H1 (cell line): ENCODE results near the gene LIMA1. TPM values are rescaled to one million over a fixed set of nuclear protein-coding genes. Genes with fewer than 3 reads are reported as not detected.

Experiments
- CTCF ChIA-PET: fragments of 300-600 bp; sonication (Branson Sonifier 250); formaldehyde crosslinking; loops from one replicate; lab custom pipeline; 2021; ENCODE audit not compliant: partially characterized antibody; lab: Charles Lee
- POLR2A ChIA-PET: fragments of 300-600 bp; sonication (Branson Sonifier 250); formaldehyde crosslinking; loops from one replicate; lab custom pipeline; 2021; ENCODE audit warnings: inconsistent platforms; ENCODE audit not compliant: partially characterized antibody; lab: Charles Lee
- DNase-seq, 2 experiments: peaks; one replicate each; pipeline versions ENCODE4 v3.0.0 to v3.0.0-alpha.2; 2010 to 2022; ENCODE audit warnings: low spot score in 2 of 2, low read depth in 1 of 2, mixed read lengths in 1 of 2
- FAIRE-seq: peaks from 2 replicates; lab custom pipeline; 2011; peaks lifted over from hg19 to GRCh38; lab: Jason Lieb, UNC
- H2AFZ ChIP-seq: 2 replicates; pipeline ENCODE4 v1.8.1; 2012; ENCODE audit warnings: low read length, inconsistent platforms
- H2AK5ac ChIP-seq: 2 replicates; pipeline ENCODE4 v1.6.1; 2013; ENCODE audit warnings: low read depth, low read length
- H2BK120ac ChIP-seq: replicated peaks from 2 replicates; pipeline ENCODE3; 2013; ENCODE audit warnings: low read depth, low read length, inconsistent platforms
- H2BK12ac ChIP-seq: 2 replicates; pipeline ENCODE4 v1.6.1; 2013; ENCODE audit warnings: low read depth, low read length
- H2BK15ac ChIP-seq: 2 replicates; pipeline ENCODE4 v1.6.1; 2013; ENCODE audit warnings: low read length
- H2BK20ac ChIP-seq: 2 replicates; pipeline ENCODE4 v1.6.1; 2013; ENCODE audit warnings: low read length
- H2BK5ac ChIP-seq: 2 replicates; pipeline ENCODE4 v1.6.1; 2013; ENCODE audit warnings: low read depth, low read length
- H3K14ac ChIP-seq: 2 replicates; pipeline ENCODE4 v1.6.1; 2013; ENCODE audit warnings: inconsistent platforms; ENCODE audit not compliant: insufficient read length
- H3K18ac ChIP-seq: 2 replicates; pipeline ENCODE4 v1.6.1; 2013; ENCODE audit warnings: low read length; ENCODE audit errors: extremely low read depth
- H3K23ac ChIP-seq: 2 replicates; pipeline ENCODE4 v1.6.1; 2013; ENCODE audit warnings: inconsistent platforms; ENCODE audit not compliant: insufficient read length
- H3K23me2 ChIP-seq: 2 replicates; pipeline ENCODE4 v1.6.1; 2013; ENCODE audit warnings: low read depth, low read length
- H3K27ac ChIP-seq: 2 replicates; pipeline ENCODE4 v1.6.1; 2011; ENCODE audit warnings: low read depth, low read length, inconsistent platforms
- H3K27me3 ChIP-seq, 4 experiments: replicated peaks in 1 of 4; 1 replicate in 1 of 4; 2 replicates in 3 of 4; pipeline versions ENCODE4 v1.6.1 to v1.8.1; 2011 to 2013; ENCODE audit warnings: low read length in 3 of 4, mild to moderate bottlenecking in 3 of 4, inconsistent platforms in 2 of 4, mixed read lengths in 2 of 4, moderate library complexity in 1 of 4; ENCODE audit not compliant: control insufficient read depth in 3 of 4, insufficient read depth in 3 of 4; ENCODE audit errors: extremely low read depth in 1 of 4
- H3K36me3 ChIP-seq, 4 experiments: 2 replicates each; pipeline versions ENCODE4 v1.6.1 to v1.8.1; 2011 to 2013; ENCODE audit warnings: mild to moderate bottlenecking in 4 of 4, low read length in 3 of 4, moderate library complexity in 2 of 4, control low read depth in 1 of 4, inconsistent platforms in 1 of 4; ENCODE audit not compliant: insufficient read depth in 4 of 4, control insufficient read depth in 2 of 4
- H3K4ac ChIP-seq: replicated peaks from 2 replicates; pipeline ENCODE3; 2013; ENCODE audit warnings: low read length, low read depth, mixed read lengths, inconsistent platforms; ENCODE audit not compliant: insufficient read length
- H3K4me1 ChIP-seq, 4 experiments: replicated peaks in 1 of 4; 1 replicate in 1 of 4; 2 replicates in 3 of 4; pipeline versions ENCODE4 v1.6.1 to v1.8.1; 2011 to 2013; ENCODE audit warnings: low read length in 3 of 4, inconsistent platforms in 2 of 4, mixed read lengths in 1 of 4; ENCODE audit not compliant: insufficient read depth in 4 of 4, control insufficient read depth in 3 of 4
- H3K4me2 ChIP-seq, 2 experiments: 2 replicates each; pipeline versions ENCODE4 v1.6.1 to v1.8.1; 2011 to 2013; ENCODE audit warnings: low read depth in 2 of 2, low read length in 2 of 2, control low read depth in 1 of 2, inconsistent platforms in 1 of 2, mild to moderate bottlenecking in 1 of 2; ENCODE audit not compliant: insufficient read depth in 1 of 2
- H3K4me3 ChIP-seq, 4 experiments: fragments of 200-600, 300-600 bp in 1 of 4; sonication (generic), shearing (Covaris generic), sonication (Bioruptor Twin) in 1 of 4; 2 replicates each; pipeline versions ENCODE4 v1.5.1 to v1.8.1; 2011 to 2016; ENCODE audit warnings: low read length in 4 of 4, low read depth in 3 of 4, control low read depth in 2 of 4, inconsistent platforms in 2 of 4, mild to moderate bottlenecking in 2 of 4, mixed read lengths in 1 of 4, moderate library complexity in 1 of 4; ENCODE audit not compliant: insufficient read depth in 2 of 4; ENCODE audit errors: extremely low read depth in 1 of 4
- H3K56ac ChIP-seq: replicated peaks from 2 replicates; pipeline ENCODE3; 2013; ENCODE audit warnings: low read depth, mild to moderate bottlenecking, mixed read lengths, low read length, inconsistent platforms; ENCODE audit not compliant: insufficient read length
- H3K79me1 ChIP-seq: 2 replicates; pipeline ENCODE4 v1.6.1; 2013; ENCODE audit warnings: low read depth, low read length, control low read depth
- H3K79me2 ChIP-seq, 2 experiments: 2 replicates each; pipeline versions ENCODE4 v1.6.1 to v1.8.1; 2012 to 2013; ENCODE audit warnings: low read length in 2 of 2, mild to moderate bottlenecking in 2 of 2, inconsistent platforms in 1 of 2; ENCODE audit not compliant: insufficient read depth in 2 of 2, control insufficient read depth in 1 of 2
- H3K9ac ChIP-seq, 4 experiments: replicated peaks in 1 of 4; 1 replicate in 1 of 4; 2 replicates in 3 of 4; pipeline versions ENCODE4 v1.6.1 to v1.8.1; 2011 to 2013; ENCODE audit warnings: low read depth in 3 of 4, low read length in 3 of 4, control low read depth in 2 of 4, mild to moderate bottlenecking in 2 of 4, moderate library complexity in 2 of 4, inconsistent platforms in 1 of 4; ENCODE audit errors: extremely low read depth in 1 of 4
- H3K9me3 ChIP-seq, 2 experiments: 2 replicates each; pipeline versions ENCODE4 v1.6.1 to v1.8.1; 2012 to 2013; ENCODE audit warnings: mild to moderate bottlenecking in 2 of 2, moderate library complexity in 2 of 2, control low read depth in 1 of 2, inconsistent platforms in 1 of 2, low read depth in 1 of 2, low read length in 1 of 2, mixed read lengths in 1 of 2; ENCODE audit not compliant: insufficient read depth in 2 of 2
- H4K20me1 ChIP-seq, 2 experiments: replicated peaks in 1 of 2; 2 replicates each; pipeline versions ENCODE3 to v1.8.1; 2011 to 2013; ENCODE audit warnings: inconsistent platforms in 2 of 2, low read length in 2 of 2, mild to moderate bottlenecking in 1 of 2; ENCODE audit not compliant: insufficient read depth in 2 of 2, control insufficient read depth in 1 of 2
- H4K5ac ChIP-seq: 2 replicates; pipeline ENCODE4 v1.6.1; 2013; ENCODE audit warnings: low read length, low read depth, mixed read lengths, inconsistent platforms; ENCODE audit not compliant: insufficient read length
- H4K8ac ChIP-seq: 2 replicates; pipeline ENCODE4 v1.8.0; 2013; ENCODE audit warnings: mild to moderate bottlenecking, moderate library complexity, low read length, inconsistent platforms; ENCODE audit not compliant: insufficient read depth; ENCODE audit errors: extremely low read depth
- H4K91ac ChIP-seq: replicated peaks from 2 replicates; pipeline ENCODE3; 2013; ENCODE audit warnings: low read length, mixed read lengths, inconsistent platforms; ENCODE audit not compliant: insufficient read length
- CEBPB ChIP-seq: IDR thresholded peaks from 2 replicates; pipeline ENCODE4 v1.6.1; 2012; ENCODE audit warnings: low read depth, low read length
- GTF2F1 ChIP-seq: IDR thresholded peaks from 2 replicates; pipeline ENCODE4 v1.6.1; 2012; ENCODE audit warnings: low read depth, low read length, improper control_type of control experiment, borderline replicate concordance
- JUN ChIP-seq: IDR thresholded peaks from 2 replicates; pipeline ENCODE4 v1.6.1; 2011; ENCODE audit warnings: low read depth, mild to moderate bottlenecking, improper control_type of control experiment, low read length
- NRF1 ChIP-seq: IDR thresholded peaks from 2 replicates; pipeline ENCODE4 v1.6.1; 2011; ENCODE audit warnings: mild to moderate bottlenecking, low read depth, low read length, improper control_type of control experiment
- POU5F1 ChIP-seq: IDR thresholded peaks from 2 replicates; pipeline ENCODE4 v1.6.1; 2011; ENCODE audit warnings: low read depth, mild to moderate bottlenecking, low read length, moderate library complexity
- RBBP5 ChIP-seq: IDR thresholded peaks from 2 replicates; pipeline ENCODE4 v1.7.1; 2012; ENCODE audit warnings: low read depth, mild to moderate bottlenecking, inconsistent platforms, low read length, moderate library complexity, borderline replicate concordance
- RFX5 ChIP-seq: IDR thresholded peaks from 2 replicates; pipeline ENCODE4 v1.6.1; 2011; ENCODE audit warnings: low read depth, low read length, improper control_type of control experiment, borderline replicate concordance
- RXRA ChIP-seq: IDR thresholded peaks from 2 replicates; pipeline ENCODE4 v1.6.1; 2011; ENCODE audit warnings: low read depth, mild to moderate bottlenecking, low read length, moderate library complexity; ENCODE audit not compliant: insufficient read depth
- SP1 ChIP-seq: IDR thresholded peaks from 2 replicates; pipeline ENCODE4 v1.6.1; 2011; ENCODE audit warnings: low read depth, low read length
- SRF ChIP-seq: IDR thresholded peaks from 2 replicates; pipeline ENCODE4 v1.6.1; 2011; ENCODE audit warnings: mild to moderate bottlenecking, low read depth, low read length, moderate library complexity
- SUZ12 ChIP-seq: fragments of 200-600 bp; sonication (generic); IDR thresholded peaks from 2 replicates; pipeline ENCODE4 v1.6.1; 2012; ENCODE audit warnings: mild to moderate bottlenecking, inconsistent platforms, low read length, moderate library complexity, mixed read lengths
- TAF1 ChIP-seq: IDR thresholded peaks from 2 replicates; pipeline ENCODE4 v1.6.1; 2011; ENCODE audit warnings: mild to moderate bottlenecking, low read depth, low read length
- YY1 ChIP-seq: IDR thresholded peaks from 2 replicates; pipeline ENCODE4 v1.6.1; 2011; ENCODE audit warnings: low read depth, mild to moderate bottlenecking, low read length
- ZNF274 ChIP-seq: IDR thresholded peaks from 2 replicates; pipeline ENCODE4 v1.7.0; 2012; ENCODE audit warnings: low read length, borderline replicate concordance; ENCODE audit errors: extremely low read depth
- WGBS, 2 experiments: shearing (Covaris generic) in 1 of 2; methylation state at CpG; one replicate each; pipeline versions ENCODE4 v1.1.6 to v1.1.7; 2013 to 2015; ENCODE audit warnings: low lambda C conversion rate in 2 of 2, mixed read lengths in 2 of 2, inconsistent platforms in 1 of 2, low coverage in 1 of 2, missing lambda C conversion rate in 1 of 2; ENCODE audit not compliant: insufficient replicate concordance in 2 of 2, insufficient coverage in 1 of 2, insufficient read length in 1 of 2; ENCODE audit errors: extremely low coverage in 1 of 2, missing lambda C conversion rate in 1 of 2; 5-methylcytosine and 5-hydroxymethylcytosine counted together
- polyA plus RNA-seq, 7 experiments: library from polyadenylated mRNA; depleted of rRNA in 3 of 7; stranded (reverse) in 5 of 7; unstranded in 2 of 7; fragments of >200 nt in 5 of 7; fragments of 200-250 nt in 2 of 7; gene quantifications; 1 replicate in 5 of 7; 2 replicates in 1 of 7; 4 replicates in 1 of 7; pipeline versions ENCODE4 v1.2.1 to v1.2.3, GENCODE V29; 2011 to 2013; ENCODE audit warnings: missing spikeins in 2 of 7, mixed read lengths in 2 of 7
- total RNA-seq: library from RNA; stranded (reverse); fragmentation: NEBNext Ultra II Directional; extraction: Animal tissue kit (Norgen Biotek cat#: 25700); gene quantifications from 2 replicates; pipeline ENCODE4 v1.2.1, GENCODE V29; 2021

LIMA1 gene
- total and polyA plus RNA-seq, 2 of the 8 experiments (the other 6 are each of a cell fraction or from before 2014, with no cell fraction given): 12.7 to 47.6 TPM

DNA sequence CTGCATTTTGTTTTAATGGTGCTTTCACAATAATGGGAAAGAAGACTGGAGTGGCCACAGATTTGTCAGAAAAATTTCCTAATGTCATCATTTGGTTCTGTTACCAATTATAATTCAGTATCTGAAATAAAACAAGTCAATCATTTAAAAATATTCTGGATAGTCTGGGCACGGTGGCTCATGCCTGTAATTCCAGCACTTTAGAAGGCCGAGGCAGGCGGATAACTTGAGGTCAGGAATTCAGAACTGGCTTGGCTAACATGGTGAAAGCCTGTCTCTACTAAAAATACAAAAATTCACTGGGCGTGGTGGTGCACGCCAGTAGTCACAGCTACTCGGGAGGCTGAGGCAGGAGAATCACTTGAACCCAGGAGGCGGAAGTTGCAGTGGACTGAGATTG, 4.0 kb upstream of the LIMA1 start:
- no peak overlapping the region for H3K56ac ChIP-seq
- no peak overlapping the region for H3K4me2 ChIP-seq
- ChIA-PET CTCF (interaction anchor here (0.8 to 0.9 kb wide), 4 partner anchors 40 to 222 kb away, joined by 3 read pairs; no protein-coding TSS in a partner anchor), POLR2A (no interaction called here)
- H3K4ac ChIP-seq: no peak overlapping the region
- no peak overlapping the region for H2BK15ac ChIP-seq
- no peak overlapping the region for H4K5ac ChIP-seq
- no peak overlapping the region for H3K4me3 ChIP-seq
- H3K23me2 ChIP-seq: peaks cover 10% of the 10 kb centered on the region
- H3K79me1 ChIP-seq: no peaks in the 10 kb centered on the region
- no peak for DNase-seq
- H2BK5ac ChIP-seq: no peak overlapping the region
- H4K8ac ChIP-seq: no peak overlapping the region
- no peak overlapping the region for H3K14ac ChIP-seq
- FAIRE-seq: no peak
- no peak overlapping the region for H2BK12ac ChIP-seq
- H4K20me1 ChIP-seq: no peaks in the 10 kb centered on the region
- H3K23ac ChIP-seq: no peak overlapping the region
- H2BK120ac ChIP-seq: no peak overlapping the region
- 92% methylated on average over 7 of the region's 7 CpGs; no CpG with 5 or more reads in 1 of the 2 experiments for WGBS, 2 experiments
- H3K79me2 ChIP-seq: no peaks in the 10 kb centered on the region
- no peaks in the 10 kb centered on the region for H3K27me3 ChIP-seq
- no peaks in the 10 kb centered on the region for H3K9me3 ChIP-seq
- no peak overlapping the region for H2BK20ac ChIP-seq
- H2AFZ ChIP-seq: no peak overlapping the region
- H3K9ac ChIP-seq: no peak overlapping the region
- no peaks in the 10 kb centered on the region for H3K36me3 ChIP-seq
- no peak overlapping the region for H3K18ac ChIP-seq
- no peak overlapping the region for H4K91ac ChIP-seq
- H3K27ac ChIP-seq: no peak overlapping the region
- peaks cover 2 to 9% (median 6%) of the 10 kb centered on the region in 4 experiments; a peak in 5 of 7 replicates for H3K4me1 ChIP-seq
- no peak overlapping the region for H2AK5ac ChIP-seq
- TF ChIP-seq NRF1 (no peak), CEBPB (no peak), RBBP5 (no peak), TAF1 (no peak), JUN (no peak), SP1 (no peak), POU5F1 (no peak), GTF2F1 (no peak), YY1 (no peak), SRF (no peak), SUZ12 (no peak), ZNF274 (no peak), RFX5 (no peak), RXRA (no peak)
